A172 (cell line): ENCODE results near the gene WBP2NL. TPM values are rescaled to one million over a fixed set of nuclear protein-coding genes. Genes with fewer than 3 reads are reported as not detected.

Source experiments
- DNase-seq: peaks from one replicate; pipeline ENCODE4 v3.0.0-alpha.2; 2015; ENCODE audit warnings: low spot score
- total RNA-seq: library from RNA; depleted of rRNA; stranded (reverse); fragments of >200 nt; shearing (Covaris generic); gene quantifications from 2 replicates; pipeline ENCODE4 v1.2.3, GENCODE V29; 2014

The WBP2NL gene
- total RNA-seq, 1 experiment from 2014 or later: not detected

DNA sequence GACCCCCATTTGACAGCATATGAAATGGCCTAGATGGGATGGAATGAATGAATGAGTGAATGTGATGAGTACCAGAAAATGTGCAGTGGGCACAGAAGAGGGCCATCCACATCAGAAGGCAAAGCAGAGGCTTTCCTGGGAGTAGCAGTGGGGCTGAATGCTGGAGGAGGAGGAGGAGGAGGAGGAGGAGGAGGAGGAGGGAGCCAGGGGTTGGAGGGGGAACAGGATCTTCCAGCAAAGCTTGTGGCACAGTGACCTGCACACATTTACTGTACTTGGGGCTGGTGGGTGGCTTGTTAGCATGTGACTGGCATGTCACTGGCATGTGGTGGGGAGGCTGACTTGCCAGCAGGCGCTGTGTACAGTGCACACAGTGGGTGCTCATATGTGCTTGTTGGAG, 19.9 kb upstream of the WBP2NL start:
- no peak for DNase-seq

DNA sequence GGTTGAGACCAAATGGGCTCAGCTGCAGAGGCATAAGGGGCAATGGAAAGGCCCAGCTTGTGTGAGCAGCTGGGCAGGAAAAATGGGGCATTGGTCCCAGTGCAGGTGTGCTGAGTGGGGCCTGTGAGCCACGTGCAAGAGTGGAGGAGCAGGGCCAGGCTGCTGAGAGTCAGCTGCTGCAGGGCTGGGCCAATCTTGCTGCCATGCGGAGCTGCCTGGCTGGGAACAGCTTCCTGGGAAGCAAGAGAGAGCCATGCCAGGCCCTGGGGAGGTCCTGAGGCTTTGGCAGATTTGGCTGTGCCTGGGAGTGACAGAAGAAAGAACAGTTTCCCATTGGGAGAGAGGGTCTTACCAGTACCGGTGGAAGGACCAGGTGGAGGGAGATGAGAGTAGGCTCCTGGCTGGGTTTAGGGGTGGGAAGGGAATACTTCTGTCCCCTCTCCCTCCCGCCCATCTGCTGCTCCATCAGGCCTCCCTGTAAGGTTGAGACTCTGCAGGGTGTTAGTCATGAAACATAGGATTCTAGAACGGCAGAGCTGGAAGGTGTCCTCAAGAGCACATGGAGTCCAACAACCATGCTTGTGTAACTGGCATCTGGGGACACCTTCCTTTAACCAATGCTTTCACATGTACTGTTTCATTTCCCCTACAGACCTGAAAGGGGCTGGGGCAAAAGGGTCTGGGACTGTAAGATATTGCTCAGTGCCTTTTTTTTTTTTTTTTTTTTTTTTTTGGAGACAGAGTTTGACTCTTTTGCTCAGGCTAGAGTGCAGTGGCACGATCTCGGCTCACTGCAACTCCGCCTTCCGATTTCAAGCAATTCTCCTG, 19.0 kb upstream of the WBP2NL start:
- no peak for DNase-seq

DNA sequence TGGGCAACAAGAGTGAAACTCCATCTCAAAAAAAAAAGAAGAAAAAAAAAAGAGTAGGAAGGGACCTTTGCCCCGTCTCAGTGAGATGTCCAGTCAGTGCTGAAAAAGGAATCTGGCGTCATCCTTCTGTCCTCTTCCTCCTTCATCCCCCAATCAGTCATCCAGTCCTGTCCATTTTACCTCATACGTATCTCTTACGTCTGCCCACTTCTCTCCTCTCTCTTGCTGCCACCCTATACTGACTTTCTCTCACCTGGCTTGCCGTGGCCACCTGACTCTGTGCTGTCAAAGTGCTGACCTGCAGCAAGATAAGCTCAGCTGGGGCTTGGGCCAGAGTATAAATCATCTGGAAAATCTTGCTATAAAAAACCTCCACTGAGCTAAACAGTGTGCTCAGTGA, 15.7 kb upstream of the WBP2NL start:
- DNase-seq: no peak

DNA sequence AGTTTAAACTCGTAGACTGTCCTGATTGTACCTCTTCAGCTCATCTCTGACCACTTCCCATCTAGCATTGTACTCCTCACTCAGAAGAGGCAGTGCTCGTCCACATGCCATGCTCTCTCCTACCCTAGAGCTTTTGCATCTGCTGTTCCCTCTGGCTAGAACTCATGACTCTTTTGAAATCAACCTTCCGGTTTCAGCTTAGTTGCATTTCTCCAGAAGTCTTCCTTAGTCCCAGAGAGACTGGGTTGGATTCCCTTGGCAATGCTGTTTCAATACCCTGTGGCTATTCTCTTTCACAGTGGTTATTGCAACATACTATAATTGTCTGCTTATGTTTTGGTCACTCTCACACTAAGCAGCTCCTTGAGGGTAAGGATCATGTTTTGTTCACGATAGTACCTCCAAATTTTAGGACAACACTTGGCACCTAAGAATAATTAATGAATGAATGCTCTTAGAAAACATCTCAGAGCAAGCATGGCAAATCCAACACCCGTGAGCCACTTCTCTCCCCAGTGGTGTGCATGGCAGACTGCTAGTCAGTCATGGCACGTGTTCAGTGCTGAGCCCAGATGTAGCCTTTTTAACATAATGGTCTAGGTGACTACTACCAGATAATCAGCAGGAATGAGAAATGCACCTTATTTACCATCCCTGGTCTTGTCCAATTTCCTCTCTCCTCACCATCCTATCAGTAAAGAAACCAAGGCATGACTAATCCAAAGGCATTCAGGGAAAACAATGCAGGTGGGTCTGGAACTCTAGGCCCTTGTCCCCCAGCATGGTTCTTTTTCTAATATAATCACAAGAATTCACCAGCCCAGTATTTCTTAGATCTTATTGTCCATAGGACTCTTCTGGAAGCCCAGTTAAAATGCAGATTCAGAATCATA, 14.8 kb upstream of the WBP2NL start:
- no peak for DNase-seq

- no peak for DNase-seq
These were observed 11.3 kb upstream of the WBP2NL start for GRCh38 chr22:41987276-41987675.

GRCh38 chr22:41989246-41989645, 9.3 kb upstream of the WBP2NL start:
- DNase-seq: no peak

GRCh38 chr22:41991111-41991510, 7.5 kb upstream of the WBP2NL start:
- no peak for DNase-seq

DNA sequence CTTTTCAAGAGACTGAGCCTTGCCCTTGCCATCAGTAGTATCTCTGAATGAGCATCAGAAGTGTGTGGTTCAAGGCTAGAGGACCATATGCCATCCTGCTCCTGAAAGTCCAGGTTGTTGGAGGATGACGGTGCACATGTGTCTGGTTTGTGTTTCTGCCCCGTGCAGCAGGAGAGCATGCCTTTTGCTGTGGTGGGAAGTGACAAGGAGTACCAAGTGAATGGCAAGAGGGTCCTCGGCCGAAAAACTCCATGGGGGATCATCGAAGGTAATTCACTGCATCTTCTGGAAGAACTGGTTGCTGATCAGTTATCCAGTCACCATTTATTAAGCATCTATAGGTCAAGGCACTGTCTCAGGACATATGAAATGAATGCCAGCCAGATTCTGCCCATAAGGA, 6.1 kb upstream of the WBP2NL start:
- DNase-seq: no peak

DNA sequence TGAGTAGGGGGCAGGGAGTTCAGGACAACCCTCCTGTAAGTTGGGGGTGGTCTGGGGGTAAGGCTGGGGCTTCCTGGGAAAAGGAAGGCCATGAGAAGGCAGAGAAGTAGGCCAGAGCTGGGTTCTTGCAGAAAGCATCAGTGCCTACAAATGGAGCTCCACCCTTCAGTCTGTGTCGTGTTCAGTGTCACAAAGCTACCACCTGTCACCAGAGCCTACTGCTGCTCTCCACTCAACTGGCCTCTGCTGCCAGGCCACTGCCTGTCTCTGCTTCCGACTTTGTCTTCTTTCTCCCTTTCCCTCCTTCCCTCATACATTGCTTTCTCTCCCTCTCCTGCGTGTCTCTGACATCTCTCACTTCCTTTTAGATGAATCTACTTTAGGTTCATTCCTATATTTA, 3.4 kb upstream of the WBP2NL start:
- DNase-seq: no peak

GRCh38 chr22:41996826-41997225, 1.8 kb upstream of the WBP2NL start:
- DNase-seq: no peak

GRCh38 chr22:42000466-42000865, 1.9 kb downstream of the WBP2NL start:
- no peak for DNase-seq

GRCh38 chr22:42001121-42001520, 2.5 kb downstream of the WBP2NL start:
- DNase-seq: peak; percentile 8

- no peak for DNase-seq
These were observed 3.1 kb downstream of the WBP2NL start for GRCh38 chr22:42001706-42002105.

DNA sequence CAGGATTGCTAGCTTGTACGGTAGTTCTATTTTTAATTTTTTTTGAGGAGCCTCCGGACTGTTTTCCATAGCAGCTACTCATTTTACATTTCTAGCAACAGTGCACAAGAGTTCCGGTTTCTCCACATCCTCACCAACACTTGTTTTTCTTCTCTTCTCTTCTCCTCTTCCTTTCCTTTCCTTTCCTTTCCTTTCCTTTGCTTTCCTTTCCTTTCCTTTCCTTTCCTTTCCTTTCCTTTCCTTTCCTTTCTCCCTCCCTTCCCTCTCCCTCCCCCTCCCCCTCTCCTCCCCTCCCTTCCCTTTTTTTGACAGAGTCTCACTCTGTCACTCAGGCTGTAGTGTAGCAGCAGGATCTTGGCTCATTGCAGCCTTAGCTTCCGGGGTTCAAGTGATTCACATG, 9.3 kb downstream of the WBP2NL start:
- DNase-seq: no peak

DNA sequence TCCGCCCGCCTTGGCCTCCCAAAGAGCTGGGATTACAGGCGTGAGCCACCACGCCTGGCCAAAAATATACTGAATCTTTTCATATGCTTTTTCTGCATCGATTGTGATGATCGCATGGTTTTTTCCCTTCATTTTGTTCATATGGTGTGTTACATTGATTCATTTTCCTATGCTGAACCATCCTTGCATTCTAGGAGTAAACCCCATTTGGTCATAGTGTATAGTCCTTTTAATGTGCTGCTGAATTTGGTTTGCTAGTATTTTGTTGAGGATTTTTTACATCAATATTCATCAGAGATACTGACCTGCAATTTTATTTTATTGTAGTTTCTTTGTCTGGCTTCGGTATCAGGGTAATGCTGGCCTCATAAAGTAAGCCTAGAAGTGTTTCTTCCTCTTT, 12.2 kb downstream of the WBP2NL start:
- DNase-seq: no peak

- DNase-seq: no peak
These were observed 14.8 kb downstream of the WBP2NL start for GRCh38 chr22:42013385-42013784.

DNA sequence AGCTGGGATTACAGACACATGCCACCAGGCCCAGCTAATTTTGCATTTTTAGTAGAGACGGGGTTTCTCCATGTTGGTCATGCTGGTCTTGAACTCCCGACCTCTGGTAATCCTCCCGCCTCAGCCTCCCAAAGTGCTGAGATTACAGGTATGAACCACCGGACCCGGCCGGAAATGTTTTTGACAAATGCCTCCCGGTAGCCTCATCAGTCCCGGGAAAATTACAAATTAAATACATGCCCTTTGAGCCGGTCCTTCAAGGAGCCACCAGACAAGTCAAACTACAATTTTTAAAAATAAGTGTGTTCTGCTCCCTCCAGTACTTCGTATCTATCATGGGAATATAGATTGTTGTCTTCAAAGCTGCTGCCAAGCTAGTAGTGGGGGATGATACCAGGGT, 17.5 kb downstream of the WBP2NL start:
- DNase-seq: no peak

GRCh38 chr22:42018224-42018623, 19.6 kb downstream of the WBP2NL start:
- no peak for DNase-seq

GRCh38 chr22:42021571-42021970, 23.0 kb downstream of the WBP2NL start:
- no peak for DNase-seq

DNA sequence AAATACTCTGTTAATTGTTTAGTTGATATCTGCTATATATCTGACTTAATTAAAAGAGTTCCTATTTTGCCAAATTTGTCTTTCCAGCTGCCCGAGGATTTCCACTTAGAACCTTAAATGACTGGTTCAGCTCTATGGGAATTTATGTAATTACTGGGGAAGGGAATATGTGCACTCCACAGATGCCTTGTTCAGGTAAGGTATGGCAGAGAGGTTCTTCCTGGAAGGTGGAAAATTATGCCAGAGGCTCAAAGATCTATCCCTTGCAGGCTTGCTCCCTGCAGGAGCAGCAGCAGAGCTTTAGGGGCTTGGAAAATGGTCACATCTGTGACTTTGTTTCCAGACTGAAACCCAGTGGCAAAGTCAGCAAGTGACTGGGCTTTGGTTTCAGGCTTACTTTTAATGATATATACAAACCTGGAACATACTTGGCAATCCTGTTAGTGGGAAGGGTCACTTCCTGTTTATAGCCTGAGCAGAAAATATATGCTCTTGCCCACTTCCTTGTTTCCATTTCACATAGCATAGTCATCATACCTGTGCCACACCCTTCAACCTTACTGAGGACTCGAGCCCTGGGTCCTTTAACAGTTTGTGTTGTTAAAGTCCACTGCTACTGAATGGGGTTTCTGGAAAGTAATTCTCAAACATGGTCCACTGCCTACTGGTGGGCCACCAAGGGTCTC, 23.7 kb downstream of the WBP2NL start:
- DNase-seq: peak; percentile 2

- no peak for DNase-seq
These were observed 26.8 kb downstream of the WBP2NL start for GRCh38 chr22:42025421-42025820.

DNA sequence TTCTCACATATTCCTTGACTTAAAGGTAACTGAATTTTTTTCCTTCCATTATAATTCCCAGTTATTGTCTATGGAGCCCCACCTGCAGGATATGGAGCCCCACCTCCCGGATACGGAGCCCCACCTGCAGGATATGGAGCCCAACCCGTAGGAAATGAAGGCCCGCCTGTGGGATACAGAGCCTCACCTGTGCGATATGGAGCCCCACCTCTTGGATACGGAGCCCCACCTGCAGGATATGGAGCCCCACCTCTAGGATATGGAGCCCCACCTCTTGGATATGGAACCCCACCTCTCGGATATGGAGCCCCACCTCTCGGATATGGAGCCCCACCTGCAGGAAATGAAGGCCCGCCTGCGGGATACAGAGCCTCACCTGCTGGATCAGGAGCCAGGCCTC, 28.1 kb downstream of the WBP2NL start:
- DNase-seq: no peak
